Breast epithelium (tissue), 3 donors: ENCODE results near the gene KRTAP10-5.

Source experiments
- CTCF ChIP-seq, 3 donors: fragments of 450-650 bp; IDR thresholded peaks; one replicate each; pipeline ENCODE4 v1.5.1; 2016 to 2017; ENCODE audit warnings: antibody characterized with exemption in 3 of 3, mild to moderate bottlenecking in 3 of 3, moderate library complexity in 3 of 3
- POLR2A ChIP-seq: fragments of 450-650 bp; IDR thresholded peaks from one replicate; pipeline ENCODE4 v1.6.1; 2016; ENCODE audit warnings: antibody characterized with exemption, mild to moderate bottlenecking, moderate library complexity
- POLR2AphosphoS5 ChIP-seq, 3 donors: sonication (generic); formaldehyde crosslinking; IDR thresholded peaks; one replicate each; pipeline ENCODE4 v1.6.1; 2017; ENCODE audit warnings: antibody characterized with exemption in 3 of 3

DNA sequence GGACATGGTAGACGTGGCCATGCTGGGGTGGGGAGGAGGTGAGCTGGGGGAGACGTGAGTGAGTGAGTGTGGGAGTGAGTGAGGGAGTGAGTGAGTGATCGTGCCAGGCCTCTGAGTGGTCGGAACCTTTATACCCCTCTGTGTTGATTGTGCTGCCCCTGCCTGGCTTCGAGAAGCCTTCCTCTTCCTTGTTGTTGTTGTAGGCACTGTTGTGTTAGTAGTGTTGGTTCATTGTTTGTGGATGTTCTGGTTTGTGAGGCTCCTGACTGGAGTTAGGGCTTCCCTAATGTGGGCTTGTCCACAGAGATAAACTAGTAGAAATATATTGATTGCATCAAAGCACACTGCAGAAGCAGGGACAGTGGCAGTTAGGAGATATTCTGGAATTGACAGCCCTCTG lies 21.7 kb downstream of the KRTAP10-5 start, which contains the start of gene KRTAP10-3:
- no peak for TF ChIP-seq POLR2AphosphoS5 (IDR thresholded peaks at IDR 0.05)
- no peak for TF ChIP-seq CTCF (IDR thresholded peaks at IDR 0.05)
- TF ChIP-seq POLR2A, result no peak
